ENCODE measurements around the gene VSTM4. TPM values are rescaled to one million over a fixed set of nuclear protein-coding genes. Genes with fewer than 3 reads are reported as not detected.

The VSTM4 gene
- total RNA-seq, 3 donors from 2014 or later (not counting 1 experiment from before 2014, with no cell fraction given), result 0.38 to 0.57 (median 0.45) TPM

- ATAC-seq (no peak), DNase-seq (no peak)
- 92% methylated on average over 7 of the region's 7 CpGs for WGBS (ENCODE audit: insufficient coverage)
- no peaks in the 10 kb centered on the region for H3K9me3 ChIP-seq (ENCODE audit: control insufficient read depth, insufficient read depth, low read length)
- H3K4me1 ChIP-seq (ENCODE audit: control insufficient read depth, insufficient read depth, low read length), result peaks cover 4% of the 10 kb centered on the region
- H3K27ac ChIP-seq (ENCODE audit: low read length), result no peak overlapping the region
- Mint-ChIP-seq H3K36me3 (no peaks in the 10 kb centered on the region), H3K9me3 (no peaks in the 10 kb centered on the region), H3K4me1 (no peaks in the 10 kb centered on the region), H3K27me3 (ENCODE audit: low read depth in 2 of 2) (no peaks in the 10 kb centered on the region), H3K27ac (no peak overlapping the region), H3K4me3 (no peak overlapping the region)
- no peaks in the 10 kb centered on the region for H3K27me3 ChIP-seq (ENCODE audit: control insufficient read depth, insufficient read depth, low read length)
- no peaks in the 10 kb centered on the region for H3K36me3 ChIP-seq (ENCODE audit: control insufficient read depth, insufficient read depth, low read length)
- H3K4me3 ChIP-seq (ENCODE audit: low read length), result no peak overlapping the region
- TF ChIP-seq CTCF (IDR thresholded peaks at IDR 0.05), result no peak
- intact Hi-C loops (cut with micrococcal nuclease), result no loop called here
Measured at GRCh38 chr10:48985621-48986158, 129.6 kb downstream of the VSTM4 start.

- no peak for TF ChIP-seq CTCF (IDR thresholded peaks at IDR 0.05)
- H3K36me3 ChIP-seq (ENCODE audit: control insufficient read depth, insufficient read depth, low read length), result no peaks in the 10 kb centered on the region
- H3K27ac ChIP-seq (ENCODE audit: low read length), result no peak overlapping the region
- no peaks in the 10 kb centered on the region for H3K27me3 ChIP-seq (ENCODE audit: control insufficient read depth, insufficient read depth, low read length)
- H3K4me3 ChIP-seq (ENCODE audit: low read length), result no peak overlapping the region
- WGBS (ENCODE audit: insufficient coverage), result 78% methylated on average over 5 of the region's 5 CpGs
- no peak for DNase-seq
- intact Hi-C loops (cut with micrococcal nuclease), result loop anchor here (5.0 kb wide), 1 partner anchor 434 kb away; no protein-coding TSS in a partner anchor
- no peak for ATAC-seq
- Mint-ChIP-seq H3K27me3 (ENCODE audit: low read depth in 2 of 2) (no peaks in the 10 kb centered on the region), H3K4me1 (no peaks in the 10 kb centered on the region), H3K27ac (no peak overlapping the region), H3K36me3 (no peaks in the 10 kb centered on the region), H3K4me3 (no peak overlapping the region), H3K9me3 (no peaks in the 10 kb centered on the region)
- H3K9me3 ChIP-seq (ENCODE audit: control insufficient read depth, insufficient read depth, low read length), result no peaks in the 10 kb centered on the region
- H3K4me1 ChIP-seq (ENCODE audit: control insufficient read depth, insufficient read depth, low read length), result peaks cover 4% of the 10 kb centered on the region
Measured at GRCh38 chr10:48983648-48984351, 131.5 kb downstream of the VSTM4 start.

- TF ChIP-seq CTCF (IDR thresholded peaks at IDR 0.05), result no peak
- Mint-ChIP-seq H3K36me3 (no peaks in the 10 kb centered on the region), H3K9me3 (no peaks in the 10 kb centered on the region), H3K4me3 (no peak overlapping the region), H3K27ac (no peak overlapping the region), H3K4me1 (no peaks in the 10 kb centered on the region), H3K27me3 (ENCODE audit: low read depth in 2 of 2) (no peaks in the 10 kb centered on the region)
- Histone ChIP-seq H3K27me3 (ENCODE audit: control insufficient read depth, insufficient read depth, low read length) (no peaks in the 10 kb centered on the region), H3K4me1 (ENCODE audit: control insufficient read depth, insufficient read depth, low read length) (peaks cover 4% of the 10 kb centered on the region), H3K9me3 (ENCODE audit: control insufficient read depth, insufficient read depth, low read length) (no peaks in the 10 kb centered on the region), H3K4me3 (ENCODE audit: low read length) (no peak overlapping the region), H3K27ac (ENCODE audit: low read length) (no peak overlapping the region), H3K36me3 (ENCODE audit: control insufficient read depth, insufficient read depth, low read length) (no peaks in the 10 kb centered on the region)
- no peak for DNase-seq
- intact Hi-C loops (cut with micrococcal nuclease), result loop anchor here (5.0 kb wide), 1 partner anchor 435 kb away; no protein-coding TSS in a partner anchor
- ATAC-seq, result no peak
- 88% methylated on average over 4 of the region's 5 CpGs for WGBS (ENCODE audit: insufficient coverage)
Measured at GRCh38 chr10:48982584-48982983, 132.7 kb downstream of the VSTM4 start.
